Measurements from ENCODE around the gene P4HB. TPM values are rescaled to one million over a fixed set of nuclear protein-coding genes. Genes with fewer than 3 reads are reported as not detected.

P4HB gene
- total and polyA plus RNA-seq, 3 donors from 2014 or later, result 205 to 230 (median 213) TPM

DNA sequence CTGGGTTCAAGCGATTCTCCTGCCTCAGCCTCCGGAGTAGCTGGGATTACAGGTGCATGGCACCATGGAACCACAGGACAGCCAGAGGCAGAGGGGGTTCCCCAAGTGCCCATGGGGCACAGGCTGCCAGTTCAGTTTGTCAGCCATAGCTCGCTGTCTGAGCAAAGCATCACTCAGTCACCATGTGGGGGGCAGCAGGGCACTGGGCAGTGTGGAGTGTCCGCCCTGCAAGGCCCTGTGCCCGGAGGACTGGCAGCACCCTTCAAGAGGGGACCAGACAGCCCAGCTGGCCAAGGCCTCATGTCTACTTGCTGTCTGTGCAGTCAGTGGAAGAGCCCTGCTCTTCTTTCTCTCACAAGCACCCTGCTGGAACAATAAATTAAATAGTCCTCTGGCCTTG is 24.6 kb upstream of the P4HB start:
- no peak for DNase-seq
- Histone ChIP-seq H3K4me1 (peaks cover under 1% of the 10 kb centered on the region), H3K36me3 (ENCODE audit: low read depth, missing control alignments) (no peaks in the 10 kb centered on the region), H3K27me3 (no peaks in the 10 kb centered on the region), H3K9me3 (no peaks in the 10 kb centered on the region), H3K4me3 (no peak overlapping the region), H3K27ac (no peak overlapping the region)
- WGBS, 2 donors, result 90 to 91% methylated on average over 3 to 5 of the region's 5 CpGs
- TF ChIP-seq CTCF (IDR thresholded peaks at IDR 0.05), result no peak
- TF ChIP-seq POLR2A (IDR thresholded peaks at IDR 0.05), result no peak
- intact Hi-C loops (cut with DNase I; ENCODE audit: low total_unique reads), result no loop called here

DNA sequence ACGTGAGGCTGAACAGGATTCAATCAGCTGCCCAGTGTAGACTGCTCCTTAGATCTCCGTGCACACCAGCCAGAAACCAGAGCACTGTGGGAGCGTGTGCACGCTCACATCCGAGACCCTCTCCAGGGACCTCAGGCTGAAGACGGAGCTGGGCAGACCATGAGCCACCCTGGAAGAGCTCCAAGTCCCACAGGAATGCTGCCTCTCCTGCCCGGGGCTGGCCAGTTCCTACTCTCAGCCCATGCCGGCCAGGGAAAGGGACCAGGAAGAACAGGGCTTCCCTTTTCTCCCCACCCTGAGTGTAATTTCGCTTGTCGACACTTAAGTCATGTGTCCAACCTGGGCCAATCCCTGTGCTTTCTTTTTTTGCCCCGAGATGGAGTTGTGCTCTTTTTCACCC is 24.2 kb upstream of the P4HB start:
- Histone ChIP-seq H3K4me3 (no peak overlapping the region), H3K4me1 (no peaks in the 10 kb centered on the region), H3K27ac (no peak overlapping the region), H3K9me3 (no peaks in the 10 kb centered on the region), H3K36me3 (ENCODE audit: low read depth, missing control alignments) (no peaks in the 10 kb centered on the region), H3K27me3 (no peaks in the 10 kb centered on the region)
- DNase-seq, result no peak
- WGBS, 2 donors, result 45 to 59% methylated on average over 10 to 11 of the region's 11 CpGs
- TF ChIP-seq POLR2A (IDR thresholded peaks at IDR 0.05) (no peak), CTCF (IDR thresholded peaks at IDR 0.05) (no peak)
- intact Hi-C loops (cut with DNase I; ENCODE audit: low total_unique reads), result no loop called here

DNA sequence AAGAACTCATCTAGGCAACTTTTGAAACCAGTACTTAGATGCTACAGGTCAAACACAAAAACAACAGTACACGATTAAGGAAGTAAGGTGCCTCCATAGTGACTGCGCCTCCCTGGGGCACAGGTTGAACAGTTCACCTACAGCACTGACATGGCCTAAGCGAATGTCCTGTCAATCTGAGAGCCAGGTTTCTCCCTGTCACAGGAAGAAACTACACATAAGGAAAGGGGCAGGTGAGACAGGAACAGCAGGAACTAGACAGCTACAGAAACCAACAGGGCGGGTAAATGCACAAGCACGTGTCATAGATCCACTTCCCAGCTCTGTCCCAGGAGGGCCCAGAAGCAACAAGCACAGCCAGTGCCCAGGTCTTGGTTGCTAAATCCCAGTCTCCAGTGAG is 18.8 kb upstream of the P4HB start:
- Histone ChIP-seq H3K4me3 (no peak overlapping the region), H3K4me1 (no peaks in the 10 kb centered on the region), H3K27me3 (no peaks in the 10 kb centered on the region), H3K9me3 (no peaks in the 10 kb centered on the region), H3K36me3 (ENCODE audit: low read depth, missing control alignments) (no peaks in the 10 kb centered on the region), H3K27ac (no peak overlapping the region)
- WGBS, 2 donors, result 85 to 86% methylated on average over 5 of the region's 5 CpGs
- no peak for TF ChIP-seq CTCF (IDR thresholded peaks at IDR 0.05)
- no peak for TF ChIP-seq POLR2A (IDR thresholded peaks at IDR 0.05)
- intact Hi-C loops (cut with DNase I; ENCODE audit: low total_unique reads), result no loop called here
- no peak for DNase-seq

GRCh38 chr17:81878294-81878693 is 18.0 kb upstream of the P4HB start:
- Histone ChIP-seq H3K27me3 (no peaks in the 10 kb centered on the region), H3K27ac (no peak overlapping the region), H3K9me3 (no peaks in the 10 kb centered on the region), H3K4me3 (no peak overlapping the region), H3K36me3 (ENCODE audit: low read depth, missing control alignments) (no peaks in the 10 kb centered on the region), H3K4me1 (no peaks in the 10 kb centered on the region)
- TF ChIP-seq CTCF (IDR thresholded peaks at IDR 0.05) (no peak), POLR2A (IDR thresholded peaks at IDR 0.05) (no peak)
- DNase-seq, result no peak
- intact Hi-C loops (cut with DNase I; ENCODE audit: low total_unique reads), result no loop called here
- WGBS, 2 donors, result 84 to 96% methylated on average over 3 of the region's 3 CpGs

DNA sequence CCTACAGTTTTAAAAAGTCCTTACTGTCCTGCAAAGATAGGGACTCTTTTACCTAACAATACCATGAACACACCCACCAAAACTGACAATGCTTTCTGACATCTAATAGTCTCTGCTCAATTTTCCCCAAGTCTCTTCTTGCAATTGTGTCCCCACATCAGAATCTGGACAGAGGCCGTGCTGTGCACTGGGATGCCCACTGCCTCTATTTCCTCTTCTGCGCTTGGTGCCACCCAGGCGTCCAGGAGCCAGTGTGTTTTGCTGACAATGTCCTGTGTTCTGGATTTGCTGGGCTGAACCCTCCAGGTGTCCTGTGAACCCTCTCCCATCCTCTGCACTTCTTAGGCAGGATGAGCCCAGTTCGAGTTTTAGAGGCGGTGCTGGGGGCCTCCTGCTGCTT is 17.2 kb upstream of the P4HB start:
- Histone ChIP-seq H3K4me1 (peaks cover under 1% of the 10 kb centered on the region), H3K9me3 (no peaks in the 10 kb centered on the region), H3K4me3 (no peak overlapping the region), H3K27me3 (no peaks in the 10 kb centered on the region), H3K27ac (no peak overlapping the region), H3K36me3 (ENCODE audit: low read depth, missing control alignments) (no peaks in the 10 kb centered on the region)
- 92 to 95% methylated on average over 5 of the region's 5 CpGs for WGBS, 2 donors
- DNase-seq, result no peak
- TF ChIP-seq CTCF (IDR thresholded peaks at IDR 0.05) (no peak), POLR2A (IDR thresholded peaks at IDR 0.05) (no peak)
- intact Hi-C loops (cut with DNase I; ENCODE audit: low total_unique reads), result no loop called here
